Measurements from ENCODE around the gene TAP1.
"Not testable (repeated sequence)": the region's sequence is repeated elsewhere in the genome, so short reads cannot be mapped to it uniquely, and the experiment has no call there.

The TAP1 gene

DNA sequence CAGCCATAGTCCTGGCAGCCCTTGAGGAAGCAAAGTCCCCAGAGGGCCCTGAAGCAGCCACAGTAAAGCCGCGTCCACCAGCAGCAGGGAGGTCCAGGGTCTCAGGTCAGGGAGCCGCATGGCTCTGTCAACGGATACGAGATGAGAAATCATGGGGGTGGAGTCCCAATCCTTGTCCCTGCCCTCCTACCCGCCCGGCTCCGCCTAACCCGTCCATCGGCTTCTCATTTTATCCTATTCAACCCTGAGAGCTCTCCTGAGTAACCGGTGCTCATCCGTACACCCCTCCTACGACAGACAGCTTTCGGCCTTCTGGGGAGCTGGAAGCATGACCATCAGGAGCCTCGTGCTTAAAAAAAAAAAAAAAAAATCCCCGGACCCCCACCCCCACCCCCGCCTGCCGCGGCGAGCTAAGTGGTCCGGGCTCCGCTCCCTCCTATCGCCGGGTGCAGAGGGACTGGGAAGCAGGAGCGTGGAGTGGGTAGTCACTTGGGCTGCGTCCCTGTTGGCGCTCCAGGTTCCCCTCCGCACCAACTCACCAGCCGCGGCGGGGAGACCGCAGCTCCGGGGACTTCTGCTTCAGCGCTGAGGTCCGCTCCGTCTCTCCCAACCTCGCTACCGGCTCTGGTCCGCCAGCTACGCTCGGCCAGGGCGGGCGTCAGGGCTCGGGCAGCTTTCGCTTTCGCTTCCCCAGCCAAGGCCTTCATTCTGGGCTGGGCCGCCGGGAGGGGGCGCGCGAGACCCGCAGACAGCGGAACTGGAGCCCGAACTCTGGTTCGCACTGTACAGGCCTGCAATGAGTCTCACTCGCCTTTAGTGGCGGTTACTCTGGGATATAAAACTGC lies 15.2 kb downstream of the TAP1 start, which contains the start of gene TAP2:
TSS of gene TAP2 (minus strand) at position 626 of the 845 bp plus-strand sequence. CDS start at position 120, 506 bp downstream.
- DNase-seq = no peak

DNA sequence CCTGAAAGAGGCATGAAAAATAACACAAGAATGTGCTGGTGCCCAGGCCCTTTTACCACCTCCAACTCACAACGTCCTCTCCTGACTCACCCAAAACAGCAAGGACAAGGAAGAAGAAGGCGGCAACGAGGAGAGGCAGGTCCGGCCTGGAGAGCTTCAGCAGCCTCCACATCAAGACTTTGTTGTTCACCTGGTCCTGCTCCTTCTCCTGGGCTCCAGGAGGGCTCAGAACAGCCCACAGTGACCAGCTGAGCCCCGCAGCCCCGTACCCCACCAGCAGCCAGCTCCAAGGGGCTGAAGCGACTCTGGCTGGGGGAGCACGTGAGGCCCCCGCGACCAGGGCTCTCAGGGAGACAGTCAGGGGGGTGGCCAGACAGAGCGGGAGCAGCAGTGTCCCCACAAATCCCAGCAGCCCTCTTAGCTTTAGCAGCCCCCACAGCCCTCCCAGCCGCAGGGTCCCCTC lies 15.8 kb downstream of the TAP1 start:
- DNase-seq = no peak

DNA sequence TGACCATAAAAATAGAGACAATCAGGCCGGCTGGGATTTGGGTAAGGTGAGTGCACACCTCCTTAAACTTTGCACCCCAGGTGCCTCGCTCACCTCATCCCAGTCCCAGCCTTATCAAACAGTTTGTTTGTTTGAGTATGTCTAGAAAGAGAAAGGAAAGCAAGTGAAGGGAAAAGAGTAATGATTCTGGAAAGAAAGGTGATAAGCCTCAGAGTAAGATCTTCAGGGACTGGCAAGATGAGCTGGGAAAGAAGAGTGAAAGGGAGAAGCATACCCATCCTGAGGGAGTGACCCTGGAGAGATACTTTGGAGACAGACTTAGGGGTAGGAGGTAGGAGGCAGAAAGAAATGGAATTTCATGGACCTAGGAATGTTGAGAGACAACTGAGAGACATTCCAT lies 16.6 kb downstream of the TAP1 start:
- DNase-seq = no peak

DNA sequence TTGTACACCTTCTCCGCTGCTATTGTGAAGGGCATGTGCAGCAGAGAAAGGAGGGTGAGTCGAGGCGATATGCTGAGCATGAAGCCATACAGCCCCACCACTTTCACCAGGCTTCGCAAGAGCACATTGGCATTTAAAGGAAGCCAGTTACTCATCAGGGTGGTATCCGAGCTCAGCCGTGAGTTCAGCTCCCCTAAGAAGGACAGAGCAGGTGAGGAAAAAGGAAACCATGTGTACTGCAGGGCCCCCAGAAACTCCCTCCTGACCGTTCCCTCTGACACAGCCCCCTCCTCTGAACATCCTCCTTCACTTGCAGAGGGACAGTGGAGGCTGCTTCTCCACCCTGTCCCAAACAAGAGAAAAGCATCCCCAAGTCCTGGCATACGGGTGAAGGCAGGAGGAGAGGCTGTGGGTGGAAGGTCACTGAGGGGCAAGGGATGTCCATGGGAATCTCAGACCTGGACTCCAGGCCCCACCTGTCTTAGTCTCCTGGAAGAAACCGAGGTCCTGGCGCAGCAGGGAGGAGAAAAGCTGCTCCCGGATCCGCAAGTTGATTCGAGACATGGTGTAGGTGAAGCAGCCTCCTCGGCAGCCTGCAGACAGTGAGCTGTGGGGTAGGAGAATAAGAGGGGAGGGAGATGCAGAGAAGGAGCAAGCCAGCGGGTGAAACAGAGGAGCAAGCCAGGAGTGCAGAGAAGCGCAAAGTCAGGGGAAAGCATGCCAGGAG lies 18.2 kb downstream of the TAP1 start:
- no peak for DNase-seq

DNA sequence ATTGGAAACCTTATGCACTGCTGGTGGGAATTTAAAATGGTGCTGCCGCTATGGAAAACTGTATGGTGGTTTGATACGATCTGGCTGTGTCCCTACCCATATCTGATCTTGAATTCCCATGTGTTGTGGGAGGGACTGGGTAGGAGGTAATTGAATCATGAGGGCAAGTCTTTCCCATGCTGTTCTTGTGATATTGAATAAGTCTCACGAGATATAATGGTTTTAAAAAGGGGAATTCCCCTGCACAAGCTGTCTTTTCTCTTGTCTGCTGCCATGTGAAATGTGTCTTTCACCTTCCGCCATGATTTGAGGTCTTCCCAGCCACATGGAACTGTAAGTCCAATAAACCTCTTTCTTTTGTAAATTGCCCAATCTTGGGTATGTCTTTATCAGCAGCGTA lies 19.8 kb downstream of the TAP1 start:
- DNase-seq = no peak

DNA sequence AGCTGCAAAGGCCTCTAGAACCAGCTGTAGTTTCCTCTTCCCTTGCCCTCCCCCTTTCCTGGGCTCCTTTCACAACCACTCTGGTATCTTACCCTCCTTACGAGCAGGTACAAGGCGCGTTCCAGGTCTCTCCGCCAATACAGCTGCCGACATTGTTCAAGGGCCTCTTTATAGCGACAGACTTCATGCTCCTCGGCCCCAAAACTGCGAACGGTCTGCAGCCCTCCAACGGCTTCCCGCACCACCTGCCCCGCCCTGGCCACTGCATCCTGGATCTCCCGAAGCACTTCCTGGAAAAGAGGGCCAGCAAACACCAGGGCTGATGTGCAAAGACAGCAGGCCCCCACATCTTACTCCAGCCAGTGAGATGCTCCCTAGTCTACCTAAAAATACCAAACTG lies 21.0 kb downstream of the TAP1 start:
- no peak for DNase-seq

DNA sequence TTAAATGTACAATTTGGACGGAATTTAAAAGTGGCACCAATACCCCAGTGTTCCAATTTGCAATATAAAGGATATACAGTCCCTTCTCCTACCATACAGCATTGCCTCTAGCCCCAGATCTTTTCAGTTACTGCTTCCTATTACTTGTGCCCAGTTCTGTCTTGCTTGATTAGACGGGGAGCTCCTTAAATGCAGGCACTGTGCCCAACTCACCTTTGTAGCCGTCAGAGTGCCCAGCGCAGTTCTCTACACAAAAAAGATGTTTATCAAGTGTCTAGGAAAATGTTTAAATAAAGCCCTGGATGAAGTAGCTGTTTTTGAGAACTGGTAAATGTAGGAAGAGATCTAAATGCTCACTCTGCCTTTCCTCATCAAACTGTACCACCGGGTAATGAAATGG lies 22.6 kb downstream of the TAP1 start:
- DNase-seq = no peak

DNA sequence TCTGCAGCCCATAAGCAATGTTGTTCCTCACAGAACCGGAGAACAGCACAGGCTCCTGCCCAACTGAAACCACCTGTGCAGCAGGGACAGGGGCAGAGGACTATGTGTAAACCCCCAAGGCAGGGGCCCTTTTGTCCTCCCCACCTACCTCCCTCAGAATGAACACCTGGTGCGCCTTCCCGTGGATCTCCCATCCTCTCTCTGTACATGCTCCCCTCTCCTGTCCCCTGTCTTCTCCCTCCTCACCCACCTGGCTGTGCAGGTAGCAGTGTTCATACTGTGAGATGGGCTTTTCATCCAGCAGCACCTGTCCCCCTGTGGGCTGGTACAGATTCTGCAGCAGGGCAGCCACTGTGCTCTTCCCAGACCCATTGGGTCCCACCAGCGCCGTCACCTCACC lies 23.5 kb downstream of the TAP1 start:
- no peak for DNase-seq

DNA sequence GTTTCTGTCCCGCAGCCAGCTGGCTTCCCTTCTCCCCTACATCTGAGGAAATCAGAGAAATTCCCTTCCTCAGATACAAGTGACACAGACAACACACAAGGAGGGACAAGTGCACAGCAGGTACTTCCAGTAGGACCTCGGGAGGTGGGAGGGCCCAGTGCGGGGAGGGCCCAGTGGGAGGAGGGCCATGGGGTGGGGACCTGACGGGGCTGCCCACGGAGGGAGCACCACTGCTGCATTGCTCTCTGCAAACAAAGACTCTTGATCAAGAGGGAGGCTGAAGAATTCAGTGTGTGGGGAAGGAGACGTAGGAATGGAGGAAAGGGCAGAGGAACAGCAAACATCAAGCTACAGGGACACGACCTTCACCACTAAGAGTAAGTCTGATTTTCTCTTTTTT lies 24.0 kb downstream of the TAP1 start:
- no peak for DNase-seq

DNA sequence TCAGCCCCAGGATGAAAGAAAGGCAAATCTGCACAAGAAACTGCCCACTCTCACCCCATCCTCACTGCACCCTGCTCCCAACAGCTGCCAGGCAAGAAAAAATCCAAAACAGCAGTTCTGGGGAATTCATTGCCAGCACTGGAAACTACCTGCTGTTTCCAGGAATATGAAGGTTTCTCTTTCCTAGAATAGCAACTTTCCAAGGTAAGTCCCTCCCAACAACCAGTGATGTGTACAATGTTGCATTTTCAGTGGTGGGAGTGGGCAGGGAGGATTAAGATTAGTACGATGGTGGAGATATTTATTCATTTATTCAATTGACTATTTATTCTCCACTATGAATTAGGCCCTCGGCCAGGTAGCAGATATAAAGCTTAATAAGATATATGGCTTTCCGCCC lies 26.5 kb downstream of the TAP1 start:
- DNase-seq = no peak

DNA sequence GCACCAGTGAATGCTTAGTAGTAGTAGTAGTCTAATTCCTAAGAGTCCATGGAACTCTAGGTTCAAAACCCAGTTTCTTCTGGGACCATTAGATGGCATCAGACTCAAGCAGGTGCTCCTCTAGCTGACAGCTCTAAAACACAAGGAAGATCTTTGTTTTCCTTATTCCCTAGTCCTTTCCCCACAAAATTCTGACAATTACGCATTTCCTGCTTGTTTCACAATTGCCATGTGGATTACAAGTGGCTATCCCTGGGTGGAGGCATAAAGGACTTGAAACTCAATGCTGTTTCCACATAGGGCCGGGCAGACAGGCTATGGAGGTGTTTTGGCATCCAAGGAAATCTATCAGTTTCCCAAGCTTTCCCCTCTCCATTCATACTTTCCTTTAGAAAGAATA lies 27.5 kb downstream of the TAP1 start:
- no peak for DNase-seq

DNA sequence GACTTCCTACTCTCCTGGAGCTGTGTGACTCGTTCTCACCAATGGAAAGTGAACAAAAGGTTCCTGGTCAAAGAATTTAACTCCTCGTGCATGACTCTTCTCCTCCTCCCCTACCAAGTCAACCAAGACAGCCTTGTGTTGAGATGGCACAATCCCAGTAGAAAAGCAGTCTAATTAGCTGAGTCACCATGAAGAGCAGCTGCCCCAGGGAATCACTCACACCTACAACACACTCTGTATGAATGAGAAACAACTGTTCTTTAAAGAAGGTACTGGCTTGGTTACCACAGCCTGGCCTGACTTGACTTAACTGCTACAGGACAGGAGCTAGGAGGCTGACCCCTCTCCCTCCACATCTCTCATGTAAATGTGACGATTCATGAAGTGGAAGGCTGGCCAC lies 33.8 kb downstream of the TAP1 start:
- no peak for DNase-seq

DNA sequence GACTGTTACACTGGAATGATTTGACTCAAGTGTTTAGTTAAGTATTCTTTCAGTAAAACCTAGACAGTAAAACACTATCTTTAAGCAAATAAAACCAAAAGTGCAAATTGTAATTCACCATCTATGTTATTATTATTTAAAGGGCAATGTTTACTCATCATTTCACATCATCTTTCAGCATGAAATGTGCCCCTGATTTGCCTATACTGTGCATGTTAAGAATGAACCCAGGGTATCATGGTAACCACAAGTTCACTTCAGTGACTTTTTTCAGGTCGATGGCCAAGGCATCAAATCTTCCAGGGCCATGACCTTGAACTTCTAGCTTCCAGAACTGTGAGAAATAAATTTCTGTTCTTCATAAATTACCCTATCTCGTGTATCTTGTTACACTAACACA lies 34.6 kb downstream of the TAP1 start:
- no peak for DNase-seq

DNA sequence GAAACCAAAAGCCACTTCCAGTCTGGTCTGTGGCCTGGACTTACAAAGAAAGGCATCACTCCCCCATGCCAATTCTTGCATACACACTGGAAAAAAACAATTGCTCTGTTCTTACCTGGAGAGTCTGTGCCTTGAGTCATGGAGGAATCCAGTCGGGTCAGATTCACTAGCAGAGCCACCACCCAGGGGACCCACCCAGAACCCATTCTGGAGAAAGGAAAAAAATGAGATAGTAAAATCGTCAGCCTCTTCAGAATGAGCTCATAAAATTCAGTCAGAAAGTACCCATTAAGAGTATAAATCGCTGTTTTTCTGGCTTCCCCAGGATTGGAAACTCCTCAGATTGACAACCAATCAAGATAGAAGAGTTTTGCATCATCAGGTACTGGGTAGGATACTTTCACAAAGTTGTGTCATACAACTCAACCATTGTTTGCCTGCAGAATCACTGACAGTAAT lies 36.7 kb downstream of the TAP1 start, which contains the start of gene HLA-DOB:
TSS of gene HLA-DOB (minus strand) at position 257 of the 459 bp plus-strand sequence. CDS start at position 206, 51 bp downstream.
- no peak for DNase-seq

DNA sequence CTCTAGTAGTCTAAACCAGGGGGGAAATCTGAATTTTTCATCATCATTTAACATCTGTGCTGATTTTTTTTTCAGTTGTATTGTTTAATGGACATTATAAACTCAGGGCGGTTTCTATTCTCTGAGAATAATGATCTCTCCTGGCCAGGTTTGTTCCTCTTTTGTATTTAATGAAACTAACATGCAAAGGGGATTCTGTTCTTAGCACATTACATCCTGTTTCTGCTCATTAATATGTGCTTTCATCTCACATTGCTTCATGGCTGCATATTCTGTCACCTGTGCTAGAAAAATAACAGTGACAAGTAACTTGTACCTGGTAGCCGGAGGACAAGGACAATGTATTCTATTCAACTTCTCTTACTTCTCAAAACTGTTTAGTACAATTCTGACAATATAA lies 37.5 kb downstream of the TAP1 start:
- no peak for DNase-seq

DNA sequence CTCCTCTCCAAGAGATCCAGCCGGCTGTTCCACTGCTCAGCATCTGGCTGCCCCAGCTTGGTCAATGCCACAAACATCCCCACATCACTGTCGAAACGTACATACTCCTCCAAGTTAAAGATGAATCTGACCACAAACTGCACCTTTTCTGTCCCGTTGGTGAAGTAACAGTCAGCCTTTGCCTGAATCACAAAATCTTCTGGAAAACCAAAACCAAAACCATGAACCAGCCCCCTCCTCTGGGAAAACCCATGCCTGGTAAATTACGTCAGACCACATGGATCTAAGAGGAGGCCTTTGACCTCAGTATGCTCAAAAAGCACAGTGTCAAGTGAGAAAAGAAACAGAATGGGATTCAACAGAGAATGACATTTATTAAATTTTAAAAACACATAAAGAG lies 38.4 kb downstream of the TAP1 start:
- no peak for DNase-seq

DNA sequence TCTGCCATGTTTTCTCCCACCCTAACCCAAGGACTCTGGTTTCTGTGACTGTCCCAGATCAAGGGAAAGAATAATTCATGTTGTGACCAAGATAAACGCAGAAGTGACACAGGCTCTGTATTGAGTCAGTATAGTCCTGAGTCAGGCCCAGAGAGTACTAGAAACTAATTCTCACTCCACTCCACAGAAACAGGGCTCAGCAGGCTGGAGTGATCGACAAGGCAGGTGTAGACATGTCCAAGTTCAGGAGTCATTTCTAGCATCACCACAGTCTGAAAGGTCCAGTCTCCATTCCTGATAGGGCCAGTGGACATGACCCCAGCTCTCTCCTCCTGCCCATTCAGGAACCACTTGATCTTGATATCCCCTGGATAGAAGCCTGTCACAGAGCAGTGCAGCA lies 39.4 kb downstream of the TAP1 start:
- no peak for DNase-seq

DNA sequence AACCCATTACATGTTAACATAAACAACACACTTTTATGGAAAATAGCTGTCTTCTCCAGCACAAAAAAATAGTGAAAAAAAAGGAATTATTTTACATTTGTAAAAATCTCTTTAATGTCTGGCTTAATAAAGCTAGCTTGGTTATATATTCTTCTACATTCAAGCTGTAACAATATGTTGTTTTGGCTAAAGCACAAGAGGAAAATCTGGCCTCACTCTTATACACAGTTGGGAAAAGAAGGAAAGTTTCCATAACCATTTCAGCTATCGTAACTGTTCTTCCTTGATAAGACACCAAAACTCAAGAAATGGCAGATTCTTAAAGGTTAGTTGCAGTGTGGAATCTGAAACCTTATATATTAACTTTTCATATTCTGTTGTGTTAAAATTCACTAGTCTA lies 44.3 kb downstream of the TAP1 start:
- DNase-seq = no peak

DNA sequence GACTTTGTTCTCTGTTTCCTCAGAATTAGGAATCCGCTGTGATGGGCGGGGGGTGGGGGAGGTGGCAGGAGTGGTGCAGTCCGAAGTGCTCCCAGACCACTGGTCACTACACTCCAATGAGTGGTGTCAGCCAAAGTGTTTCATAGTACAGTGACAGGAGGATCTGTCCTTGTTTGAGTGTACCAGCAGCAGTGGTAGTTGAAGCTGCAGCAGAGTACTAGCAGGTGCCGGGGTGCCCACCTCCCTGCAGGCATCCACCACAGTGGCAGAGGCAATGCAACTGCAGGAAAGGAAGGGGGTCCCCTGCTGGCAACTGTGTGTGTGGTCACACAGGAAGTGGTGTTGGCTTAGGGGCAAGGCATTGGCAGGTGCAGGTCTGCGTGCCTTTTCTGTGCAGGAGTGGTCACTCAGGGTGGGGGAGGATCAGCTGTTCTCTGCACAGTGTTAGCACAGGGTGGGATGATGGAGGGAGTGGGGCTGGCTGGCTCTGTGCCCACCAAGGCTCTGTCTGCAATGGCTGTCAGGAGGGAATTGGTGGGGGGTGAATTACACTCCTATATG lies 46.4 kb downstream of the TAP1 start:
- no peak for DNase-seq

DNA sequence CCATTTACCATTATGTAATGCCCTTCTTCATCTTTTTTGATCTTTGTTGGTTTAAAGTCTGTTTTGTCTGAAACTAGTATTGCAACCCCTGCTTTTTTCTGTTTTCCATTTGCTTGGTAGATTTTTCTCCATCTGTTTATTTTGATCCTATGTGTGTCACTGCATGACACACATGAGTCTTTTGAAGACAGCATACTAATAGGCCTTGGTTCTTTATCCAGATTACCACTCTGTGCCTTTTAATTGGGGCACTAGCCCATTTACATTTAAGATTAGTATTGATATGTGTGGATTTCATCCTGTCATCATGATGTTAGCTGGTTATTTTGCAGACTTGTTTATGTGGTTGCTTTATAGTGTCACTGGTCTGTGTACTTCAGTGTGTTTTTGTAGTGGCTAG lies 48.1 kb downstream of the TAP1 start:
- not testable (repeated sequence) for DNase-seq

DNA sequence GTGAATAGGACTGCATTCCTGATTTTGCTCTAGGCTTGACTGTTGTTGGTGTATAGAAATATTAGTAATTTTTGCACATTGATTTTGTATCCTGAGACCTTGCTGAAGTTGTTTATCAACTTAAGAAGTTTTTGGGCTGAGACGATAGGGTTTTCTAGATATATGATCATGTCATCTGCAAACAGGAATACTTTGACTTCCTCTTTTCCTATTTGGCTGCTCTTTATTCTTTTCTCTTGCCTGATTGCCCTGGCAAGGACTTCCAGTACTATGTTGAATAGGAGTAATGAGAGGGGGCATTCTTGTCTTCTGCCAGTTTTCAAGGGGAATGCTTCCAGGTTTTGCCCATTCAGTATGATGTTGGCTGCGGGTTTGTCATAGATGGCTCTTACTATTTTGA lies 50.1 kb downstream of the TAP1 start:
- DNase-seq = no peak

DNA sequence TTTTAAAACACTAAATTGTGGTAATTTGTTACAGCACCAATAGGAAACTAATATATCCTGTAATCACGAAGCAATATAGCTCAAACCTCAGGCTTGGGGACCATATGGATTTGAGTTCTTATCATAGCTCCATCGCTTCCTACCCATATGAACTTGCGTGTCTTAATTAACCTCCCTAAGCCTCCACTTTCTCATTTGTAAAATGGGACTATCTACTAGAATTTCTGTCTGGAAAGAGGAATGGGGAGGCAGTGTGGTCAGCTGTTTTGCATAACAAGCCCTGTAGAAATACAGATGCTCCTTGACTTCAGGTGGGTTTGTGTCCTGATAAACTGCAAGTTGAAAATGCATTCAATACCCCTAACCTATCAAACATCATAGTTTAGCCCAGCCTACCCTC lies 53.8 kb downstream of the TAP1 start:
- no peak for DNase-seq

DNA sequence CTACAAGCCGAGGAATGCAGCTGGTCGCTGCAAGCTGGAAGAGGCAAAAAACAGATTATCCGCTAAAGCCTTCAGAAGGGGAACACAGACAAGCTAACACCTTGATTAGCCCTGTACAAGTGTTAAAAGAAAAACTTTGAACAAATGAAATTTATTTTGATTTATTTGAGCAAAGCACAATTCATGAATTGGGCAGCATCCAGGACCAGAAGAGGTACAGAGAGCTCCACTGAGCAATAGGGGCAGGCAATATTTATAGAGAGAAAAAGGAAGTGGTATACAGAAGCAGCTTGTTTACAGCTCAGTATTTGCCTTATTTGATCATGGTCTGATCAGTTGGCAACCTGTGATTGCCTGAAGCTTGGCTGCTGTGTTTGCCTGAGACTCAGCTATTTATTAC lies 54.3 kb downstream of the TAP1 start:
- no peak for DNase-seq

Data from cortex of kidney (tissue), 1 donor.